Measurements from ENCODE around the gene OR6V1. TPM values are rescaled to one million over a fixed set of nuclear protein-coding genes. Genes with fewer than 3 reads are reported as not detected.

The OR6V1 gene
- total RNA-seq, 1 experiment from 2014 or later = not detected

- Histone ChIP-seq H3K36me3 (ENCODE audit: control insufficient read depth in 1 of 2, insufficient read depth in 2 of 2, low read length in 2 of 2) (no peaks in the 10 kb centered on the region), H3K27ac (ENCODE audit: low read depth, low read length) (no peak overlapping the region), H3K27me3 (ENCODE audit: insufficient read depth, low read length) (0 out of 2 replicates have a peak, but pooled peaks cover 3% of the 10 kb centered on the region), H4K20me1 (ENCODE audit: insufficient read depth) (no peaks in the 10 kb centered on the region), H3K79me2 (ENCODE audit: insufficient read depth, low read length) (no peaks in the 10 kb centered on the region), H3K9ac (ENCODE audit: low read length) (no peak overlapping the region), H3K4me2 (ENCODE audit: low read length) (no peak overlapping the region), H3K9me2 (ENCODE audit: insufficient read depth) (no peaks in the 10 kb centered on the region), H3K9me3 (ENCODE audit: control insufficient read depth in 1 of 2, insufficient read depth in 1 of 2, low read depth in 1 of 2, low read length in 2 of 2) (no peaks in the 10 kb centered on the region), H3K4me1 (ENCODE audit: control insufficient read depth in 1 of 2, insufficient read depth in 2 of 2, low read length in 2 of 2) (no peaks in the 10 kb centered on the region), H3K4me3 (replicated peaks in 1 of 2; ENCODE audit: low read depth in 1 of 2, low read length in 2 of 2) (no peak overlapping the region), H2AFZ (ENCODE audit: low read depth, low read length, poor library complexity, severe bottlenecking) (no peak overlapping the region)
- intact Hi-C loops (cut with micrococcal nuclease) = no loop called here
- ATAC-seq (no peak), DNase-seq (ENCODE audit: low read depth, low spot score) (no peak)
- BruUV-seq (replicated peaks) = no TSS peak
- POLR2A ChIA-PET = no interaction called here
- TF ChIP-seq ZNF274 (IDR thresholded peaks at IDR 0.05; ENCODE audit: low read depth, low read length) (no peak), POLR2A (IDR thresholded peaks at IDR 0.05; ENCODE audit: borderline replicate concordance, extremely low read depth, insufficient read depth, insufficient read length) (no peak), SP1 (IDR thresholded peaks at IDR 0.05; ENCODE audit: low read depth) (no peak)
- CTCF ChIA-PET = no interaction called here
- RAD21 ChIA-PET (ENCODE audit: low non-redundant PET in 1 of 2, low total read pairs in 2 of 2, uncharacterized antibody in 2 of 2, unreplicated experiment in 2 of 2) = no interaction called here
These were observed 11.6 kb downstream of the OR6V1 start for GRCh38 chr7:143063741-143064140.

GRCh38 chr7:143068446-143068845 is 16.3 kb downstream of the OR6V1 start:
- Histone ChIP-seq H3K27ac (ENCODE audit: low read depth, low read length) (no peak overlapping the region), H3K9me2 (ENCODE audit: insufficient read depth) (no peaks in the 10 kb centered on the region), H3K4me3 (replicated peaks in 1 of 2; ENCODE audit: low read depth in 1 of 2, low read length in 2 of 2) (no peak overlapping the region), H3K79me2 (ENCODE audit: insufficient read depth, low read length) (no peaks in the 10 kb centered on the region), H4K20me1 (ENCODE audit: insufficient read depth) (no peaks in the 10 kb centered on the region), H2AFZ (ENCODE audit: low read depth, low read length, poor library complexity, severe bottlenecking) (no peak overlapping the region), H3K4me1 (ENCODE audit: control insufficient read depth in 1 of 2, insufficient read depth in 2 of 2, low read length in 2 of 2) (no peaks in the 10 kb centered on the region), H3K9ac (ENCODE audit: low read length) (no peak overlapping the region), H3K4me2 (ENCODE audit: low read length) (no peak overlapping the region), H3K27me3 (ENCODE audit: insufficient read depth, low read length) (0 out of 2 replicates have a peak, but pooled peaks cover 6% of the 10 kb centered on the region), H3K9me3 (ENCODE audit: control insufficient read depth in 1 of 2, insufficient read depth in 1 of 2, low read depth in 1 of 2, low read length in 2 of 2) (no peaks in the 10 kb centered on the region), H3K36me3 (ENCODE audit: control insufficient read depth in 1 of 2, insufficient read depth in 2 of 2, low read length in 2 of 2) (no peaks in the 10 kb centered on the region)
- no TSS peak for BruUV-seq (replicated peaks)
- ChIA-PET RAD21 (ENCODE audit: low non-redundant PET in 1 of 2, low total read pairs in 2 of 2, uncharacterized antibody in 2 of 2, unreplicated experiment in 2 of 2) (no interaction called here), CTCF (no interaction called here), POLR2A (no interaction called here)
- intact Hi-C loops (cut with micrococcal nuclease) = no loop called here
- DNase-seq (ENCODE audit: low read depth, low spot score) (no peak), ATAC-seq (no peak)
- no peak for TF ChIP-seq YY1 (IDR thresholded peaks at IDR 0.05; ENCODE audit: extremely low read depth, insufficient replicate concordance, low read depth, low read length)
- no peak for TF ChIP-seq SP1 (IDR thresholded peaks at IDR 0.05; ENCODE audit: low read depth)
- TF ChIP-seq POLR2A (IDR thresholded peaks at IDR 0.05; ENCODE audit: borderline replicate concordance, extremely low read depth, insufficient read depth, insufficient read length) = no peak
- TF ChIP-seq POLR2AphosphoS5 (IDR thresholded peaks at IDR 0.05; ENCODE audit: low read depth, low read length) = no peak
- TF ChIP-seq, protein P1, sequence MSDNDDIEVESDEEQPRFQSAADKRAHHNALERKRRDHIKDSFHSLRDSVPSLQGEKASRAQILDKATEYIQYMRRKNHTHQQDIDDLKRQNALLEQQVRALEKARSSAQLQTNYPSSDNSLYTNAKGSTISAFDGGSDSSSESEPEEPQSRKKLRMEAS (IDR thresholded peaks at IDR 0.05) = no peak
- TF ChIP-seq RAD21 (IDR thresholded peaks at IDR 0.05; ENCODE audit: low read depth) = no peak
- TF ChIP-seq, protein P2, sequence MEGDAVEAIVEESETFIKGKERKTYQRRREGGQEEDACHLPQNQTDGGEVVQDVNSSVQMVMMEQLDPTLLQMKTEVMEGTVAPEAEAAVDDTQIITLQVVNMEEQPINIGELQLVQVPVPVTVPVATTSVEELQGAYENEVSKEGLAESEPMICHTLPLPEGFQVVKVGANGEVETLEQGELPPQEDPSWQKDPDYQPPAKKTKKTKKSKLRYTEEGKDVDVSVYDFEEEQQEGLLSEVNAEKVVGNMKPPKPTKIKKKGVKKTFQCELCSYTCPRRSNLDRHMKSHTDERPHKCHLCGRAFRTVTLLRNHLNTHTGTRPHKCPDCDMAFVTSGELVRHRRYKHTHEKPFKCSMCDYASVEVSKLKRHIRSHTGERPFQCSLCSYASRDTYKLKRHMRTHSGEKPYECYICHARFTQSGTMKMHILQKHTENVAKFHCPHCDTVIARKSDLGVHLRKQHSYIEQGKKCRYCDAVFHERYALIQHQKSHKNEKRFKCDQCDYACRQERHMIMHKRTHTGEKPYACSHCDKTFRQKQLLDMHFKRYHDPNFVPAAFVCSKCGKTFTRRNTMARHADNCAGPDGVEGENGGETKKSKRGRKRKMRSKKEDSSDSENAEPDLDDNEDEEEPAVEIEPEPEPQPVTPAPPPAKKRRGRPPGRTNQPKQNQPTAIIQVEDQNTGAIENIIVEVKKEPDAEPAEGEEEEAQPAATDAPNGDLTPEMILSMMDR (IDR thresholded peaks at IDR 0.05 in 2 of 3, conservative IDR thresholded peaks at IDR 0.05 in 1 of 3; ENCODE audit: borderline replicate concordance in 1 of 3, insufficient read depth in 1 of 3, low read depth in 2 of 3, low read length in 2 of 3) = no peak
- TF ChIP-seq EGR1 (IDR thresholded peaks at IDR 0.05; ENCODE audit: low read depth) = no peak
- no peak for TF ChIP-seq ATF3 (IDR thresholded peaks at IDR 0.05)
- TF ChIP-seq ZNF274 (IDR thresholded peaks at IDR 0.05; ENCODE audit: low read depth, low read length) = no peak
- no peak for TF ChIP-seq ELF1 (IDR thresholded peaks at IDR 0.05; ENCODE audit: borderline replicate concordance, low read depth)
- no peak for TF ChIP-seq TCF7L2 (IDR thresholded peaks at IDR 0.05; ENCODE audit: borderline replicate concordance, extremely low read depth, insufficient read depth, insufficient read length)
- TF ChIP-seq SIN3A (IDR thresholded peaks at IDR 0.05; ENCODE audit: low read depth) = no peak
- no peak for TF ChIP-seq ZBTB33 (IDR thresholded peaks at IDR 0.05; ENCODE audit: extremely low read depth, insufficient replicate concordance, low read length)
